Neural cell (in vitro differentiated cells): ENCODE results near the gene LY6G5C. TPM values are rescaled to one million over a fixed set of nuclear protein-coding genes. Genes with fewer than 3 reads are reported as not detected.
A peak's percentile ranks its signal among the peaks of the same experiment; 100 is the strongest.

Experiments
- H2AFZ ChIP-seq: fragments of 200-600, 300-800 bp; sonication (generic), shearing (Covaris generic); 2 replicates; pipeline ENCODE4 v1.6.0; 2014; ENCODE audit warnings: low read depth, mild to moderate bottlenecking, antibody characterized with exemption, low read length, moderate library complexity
- H3F3A ChIP-seq: fragments of 200-600 bp; shearing (Covaris generic); 2 replicates; pipeline ENCODE4 v1.6.1; 2016; ENCODE audit warnings: mild to moderate bottlenecking, moderate library complexity, mixed read lengths, antibody characterized with exemption, low read length; ENCODE audit not compliant: insufficient read depth, poor library complexity, severe bottlenecking
- H3K27ac ChIP-seq: fragments of 200-600, 300-800 bp; sonication (generic), shearing (Covaris generic); 2 replicates; pipeline ENCODE4 v1.5.1; 2014; ENCODE audit warnings: mild to moderate bottlenecking, low read length, moderate library complexity
- H3K27me3 ChIP-seq: fragments of 300-800, 200-600 bp; sonication (generic), shearing (Covaris generic); 2 replicates; pipeline ENCODE4 v1.6.0; 2014; ENCODE audit warnings: mild to moderate bottlenecking, low read depth, low read length, moderate library complexity; ENCODE audit not compliant: insufficient read depth
- H3K36me3 ChIP-seq: fragments of 300-800, 200-600 bp; sonication (generic), shearing (Covaris generic); 2 replicates; pipeline ENCODE4 v1.5.1; 2014; ENCODE audit warnings: mild to moderate bottlenecking, antibody characterized with exemption, low read length, moderate library complexity; ENCODE audit not compliant: insufficient read depth
- H3K4me2 ChIP-seq: fragments of 300-800, 200-600 bp; sonication (generic), shearing (Covaris generic); 2 replicates; pipeline ENCODE4 v1.6.0; 2014; ENCODE audit warnings: mild to moderate bottlenecking, low read length
- H3K4me3 ChIP-seq: fragments of 300-800, 200-600 bp; sonication (generic), shearing (Covaris generic); 2 replicates; pipeline ENCODE4 v1.5.1; 2014; ENCODE audit warnings: mild to moderate bottlenecking, low read length, moderate library complexity
- H3K79me2 ChIP-seq: fragments of 200-600 bp; shearing (Covaris generic); replicated peaks from 2 replicates; pipeline ENCODE4 v1.6.0; 2014; ENCODE audit warnings: mild to moderate bottlenecking, low read length, moderate library complexity; ENCODE audit not compliant: insufficient read depth
- H3K9ac ChIP-seq: fragments of 300-800, 200-600 bp; sonication (generic), shearing (Covaris generic); 2 replicates; pipeline ENCODE4 v1.6.1; 2016; ENCODE audit warnings: mild to moderate bottlenecking, low read length, mixed read lengths
- H3K9me2 ChIP-seq: fragments of 200-600 bp; shearing (Covaris generic); 2 replicates; pipeline ENCODE4 v1.6.1; 2016; ENCODE audit warnings: mild to moderate bottlenecking, low read length, mixed read lengths; ENCODE audit not compliant: insufficient read depth
- H3K9me3 ChIP-seq: fragments of 200-600, 300-800 bp; sonication (generic), shearing (Covaris generic); 2 replicates; pipeline ENCODE4 v1.6.1; 2016; ENCODE audit warnings: mild to moderate bottlenecking, mixed run types, low read length, moderate library complexity, mixed read lengths
- H4K20me1 ChIP-seq: fragments of 200-600 bp; shearing (Covaris generic); 2 replicates; pipeline ENCODE4 v1.6.1; 2016; ENCODE audit warnings: mild to moderate bottlenecking, mixed run types; ENCODE audit not compliant: insufficient read depth
- CTCF ChIP-seq: fragments of 450-650 bp; IDR thresholded peaks from 2 replicates; pipeline ENCODE4 v1.5.1; 2014; ENCODE audit warnings: antibody characterized with exemption, mild to moderate bottlenecking, moderate library complexity; ENCODE audit not compliant: poor library complexity, severe bottlenecking
- EP300 ChIP-seq: fragments of 450-650 bp; conservative IDR thresholded peaks from 2 replicates; pipeline ENCODE4 v1.6.1; 2014; ENCODE audit warnings: antibody characterized with exemption, mild to moderate bottlenecking, moderate library complexity; ENCODE audit not compliant: poor library complexity, severe bottlenecking
- EZH2 ChIP-seq: fragments of 200-600, 300-800 bp; shearing (Covaris generic), sonication (generic); IDR thresholded peaks from 2 replicates; pipeline ENCODE4 v1.6.1; 2014; ENCODE audit warnings: antibody characterized with exemption, low read length, borderline replicate concordance, mild to moderate bottlenecking; ENCODE audit not compliant: insufficient read depth, poor library complexity, severe bottlenecking
- MXI1 ChIP-seq: fragments of 450-650 bp; conservative IDR thresholded peaks from 2 replicates; pipeline ENCODE4 v1.6.1; 2014; ENCODE audit warnings: antibody characterized with exemption, mild to moderate bottlenecking; ENCODE audit not compliant: poor library complexity, severe bottlenecking
- POLR2AphosphoS5 ChIP-seq: IDR thresholded peaks from 2 replicates; pipeline ENCODE4 v1.6.1; 2012
- RAD21 ChIP-seq: fragments of 450-650 bp; conservative IDR thresholded peaks from 2 replicates; pipeline ENCODE4 v1.6.1; 2014; ENCODE audit warnings: antibody characterized with exemption, mild to moderate bottlenecking, moderate library complexity
- SMC3 ChIP-seq: fragments of 450-650 bp; conservative IDR thresholded peaks from 2 replicates; pipeline ENCODE4 v1.6.1; 2014; ENCODE audit warnings: antibody characterized with exemption, mild to moderate bottlenecking, moderate library complexity; ENCODE audit not compliant: poor library complexity
- TAF1 ChIP-seq: IDR thresholded peaks from 2 replicates; pipeline ENCODE4 v1.6.1; 2012; ENCODE audit warnings: low read depth
- polyA plus RNA-seq: library from polyadenylated mRNA; depleted of rRNA; stranded (reverse); fragments of >200 nt; gene quantifications from 2 replicates; pipeline ENCODE4 v1.2.3, GENCODE V29; 2014
- TF ChIP-seq, protein P1 (sequence below): IDR thresholded peaks from 2 replicates; pipeline ENCODE4 v1.6.1; 2012; ENCODE audit warnings: borderline replicate concordance

Gene LY6G5C
- polyA plus RNA-seq, 1 donor from 2014 or later: 13.4 TPM

DNA sequence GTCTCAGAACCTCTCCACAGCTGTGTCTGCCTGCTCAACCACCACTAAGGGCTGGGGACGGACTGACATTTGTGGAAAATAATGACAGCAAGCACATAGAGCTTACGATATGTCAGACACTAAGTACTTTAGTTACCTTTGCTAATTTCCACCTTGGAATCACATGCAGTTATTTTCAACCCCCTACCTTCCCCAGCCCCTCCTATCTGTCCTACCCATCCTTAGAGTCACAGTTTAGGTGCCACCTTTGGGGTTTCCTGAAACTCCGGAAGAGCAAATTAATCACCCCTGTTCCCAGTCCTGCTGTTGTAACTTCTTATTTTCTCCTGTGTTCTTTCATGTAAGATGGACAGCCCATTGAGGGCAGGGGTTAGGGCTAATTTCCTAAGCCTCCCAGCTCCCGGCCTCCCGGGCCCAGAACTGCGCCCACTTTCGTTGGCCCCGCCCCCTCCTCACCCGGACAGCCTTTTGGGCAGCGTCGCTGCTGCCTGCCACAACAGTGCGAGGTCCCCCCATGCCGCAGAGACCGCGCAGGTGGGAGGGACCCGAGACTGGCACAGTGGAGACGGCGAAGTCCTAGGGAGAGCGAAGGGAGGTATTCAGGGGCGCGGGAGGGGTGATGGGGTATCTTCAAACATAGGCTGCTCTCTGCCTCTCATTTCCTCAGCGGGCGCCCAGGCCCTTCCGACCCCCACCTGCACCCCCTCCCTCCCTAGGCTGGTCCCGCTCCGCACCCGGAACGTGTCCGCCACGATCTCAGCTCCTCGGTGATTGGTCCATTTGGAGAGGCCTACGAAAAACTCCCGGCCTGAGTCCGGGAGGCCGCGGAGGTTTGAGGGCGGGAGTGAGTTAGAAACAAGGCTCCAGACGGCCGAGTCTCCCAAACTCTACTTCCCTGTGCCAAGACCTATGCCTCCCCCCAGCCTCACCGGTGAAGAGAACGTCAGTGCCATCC lies 47.1 kb upstream of the LY6G5C start:
- Histone ChIP-seq H3K27me3 (no peaks in the 10 kb centered on the region), H3F3A (no peaks in the 10 kb centered on the region), H3K4me3 (peak overlapping the region; percentile 92), H3K27ac (no peak overlapping the region), H3K4me2 (peak overlapping the region; percentile 92), H2AFZ (no peak overlapping the region), H3K79me2 (peaks cover 24% of the 10 kb centered on the region), H3K9me3 (no peaks in the 10 kb centered on the region), H3K36me3 (no peaks in the 10 kb centered on the region), H4K20me1 (no peaks in the 10 kb centered on the region), H3K9me2 (no peaks in the 10 kb centered on the region), H3K9ac (no peak overlapping the region)
- TF ChIP-seq, protein P1, sequence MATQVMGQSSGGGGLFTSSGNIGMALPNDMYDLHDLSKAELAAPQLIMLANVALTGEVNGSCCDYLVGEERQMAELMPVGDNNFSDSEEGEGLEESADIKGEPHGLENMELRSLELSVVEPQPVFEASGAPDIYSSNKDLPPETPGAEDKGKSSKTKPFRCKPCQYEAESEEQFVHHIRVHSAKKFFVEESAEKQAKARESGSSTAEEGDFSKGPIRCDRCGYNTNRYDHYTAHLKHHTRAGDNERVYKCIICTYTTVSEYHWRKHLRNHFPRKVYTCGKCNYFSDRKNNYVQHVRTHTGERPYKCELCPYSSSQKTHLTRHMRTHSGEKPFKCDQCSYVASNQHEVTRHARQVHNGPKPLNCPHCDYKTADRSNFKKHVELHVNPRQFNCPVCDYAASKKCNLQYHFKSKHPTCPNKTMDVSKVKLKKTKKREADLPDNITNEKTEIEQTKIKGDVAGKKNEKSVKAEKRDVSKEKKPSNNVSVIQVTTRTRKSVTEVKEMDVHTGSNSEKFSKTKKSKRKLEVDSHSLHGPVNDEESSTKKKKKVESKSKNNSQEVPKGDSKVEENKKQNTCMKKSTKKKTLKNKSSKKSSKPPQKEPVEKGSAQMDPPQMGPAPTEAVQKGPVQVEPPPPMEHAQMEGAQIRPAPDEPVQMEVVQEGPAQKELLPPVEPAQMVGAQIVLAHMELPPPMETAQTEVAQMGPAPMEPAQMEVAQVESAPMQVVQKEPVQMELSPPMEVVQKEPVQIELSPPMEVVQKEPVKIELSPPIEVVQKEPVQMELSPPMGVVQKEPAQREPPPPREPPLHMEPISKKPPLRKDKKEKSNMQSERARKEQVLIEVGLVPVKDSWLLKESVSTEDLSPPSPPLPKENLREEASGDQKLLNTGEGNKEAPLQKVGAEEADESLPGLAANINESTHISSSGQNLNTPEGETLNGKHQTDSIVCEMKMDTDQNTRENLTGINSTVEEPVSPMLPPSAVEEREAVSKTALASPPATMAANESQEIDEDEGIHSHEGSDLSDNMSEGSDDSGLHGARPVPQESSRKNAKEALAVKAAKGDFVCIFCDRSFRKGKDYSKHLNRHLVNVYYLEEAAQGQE: no peak
- TF ChIP-seq EZH2 (no peak), MXI1 (no peak), POLR2AphosphoS5 (no peak), EP300 (no peak), CTCF (no peak)

- no peaks in the 10 kb centered on the region for H3K36me3 ChIP-seq
- H3K27me3 ChIP-seq: no peaks in the 10 kb centered on the region
- peaks cover 24% of the 10 kb centered on the region for H3K79me2 ChIP-seq
- no peak overlapping the region for H3K27ac ChIP-seq
- H3K9me2 ChIP-seq: no peaks in the 10 kb centered on the region
- H2AFZ ChIP-seq: no peak overlapping the region
- H4K20me1 ChIP-seq: no peaks in the 10 kb centered on the region
- H3K4me3 ChIP-seq: no peak overlapping the region
- no peaks in the 10 kb centered on the region for H3F3A ChIP-seq
- no peaks in the 10 kb centered on the region for H3K9me3 ChIP-seq
- TF ChIP-seq RAD21 (no peak), SMC3 (no peak), EZH2 (no peak), CTCF (no peak), POLR2AphosphoS5 (no peak), TAF1 (no peak), EP300 (no peak), MXI1 (no peak)
- TF ChIP-seq, protein P1: no peak
- H3K9ac ChIP-seq: no peak overlapping the region
- no peak overlapping the region for H3K4me2 ChIP-seq
These were observed 46.3 kb upstream of the LY6G5C start for GRCh38 chr6:31727034-31727716.
